ENCODE results near the gene FAM53A.

FAM53A gene

GRCh38 chr4:1727117-1728031, 43.3 kb upstream of the FAM53A start:
- TF ChIP-seq CTCF (IDR thresholded peaks at IDR 0.05; ENCODE audit: low read depth, low read length), result no peak
- no peak overlapping the region for H3K4me3 ChIP-seq (replicated peaks in 1 of 2; ENCODE audit: low read depth in 2 of 2, low read length in 2 of 2)
- DNase-seq (ENCODE audit: low read depth in 2 of 2), result peak; percentile 79 to 86

GRCh38 chr4:1726146-1726934, 42.2 kb upstream of the FAM53A start:
- no peak overlapping the region for H3K4me3 ChIP-seq (replicated peaks in 1 of 2; ENCODE audit: low read depth in 2 of 2, low read length in 2 of 2)
- DNase-seq (ENCODE audit: low read depth in 2 of 2), result peak; percentile 88
- TF ChIP-seq CTCF (IDR thresholded peaks at IDR 0.05; ENCODE audit: low read depth, low read length), result peak; percentile 98

GRCh38 chr4:1725521-1725920, 41.4 kb upstream of the FAM53A start:
- no peak for DNase-seq (ENCODE audit: low read depth in 2 of 2)
- TF ChIP-seq CTCF (IDR thresholded peaks at IDR 0.05; ENCODE audit: low read depth, low read length), result no peak
- H3K4me3 ChIP-seq (replicated peaks in 1 of 2; ENCODE audit: low read depth in 2 of 2, low read length in 2 of 2), result no peak overlapping the region

GRCh38 chr4:1723131-1723801, 39.2 kb upstream of the FAM53A start:
- TF ChIP-seq CTCF (IDR thresholded peaks at IDR 0.05; ENCODE audit: low read depth, low read length), result no peak
- peak overlapping the region in 1 of 2 donors; percentile 69 for H3K4me3 ChIP-seq (replicated peaks in 1 of 2; ENCODE audit: low read depth in 2 of 2, low read length in 2 of 2)
- DNase-seq (ENCODE audit: low read depth in 2 of 2), result no peak

- no peak for TF ChIP-seq CTCF (IDR thresholded peaks at IDR 0.05; ENCODE audit: low read depth, low read length)
- H3K4me3 ChIP-seq (replicated peaks in 1 of 2; ENCODE audit: low read depth in 2 of 2, low read length in 2 of 2), result peak overlapping the region in 1 of 2 donors; percentile 69
- DNase-seq (ENCODE audit: low read depth in 2 of 2), result no peak
Measured at GRCh38 chr4:1722551-1723118, 38.5 kb upstream of the FAM53A start.

Data from cardiac fibroblast (primary cell).